22Rv1 (cell line): ENCODE data around the gene SIGLEC12.

Source experiments
- ZFX ChIP-seq: fragments of 450-650 bp; IDR thresholded peaks from 2 replicates; pipeline ENCODE4 v1.6.1; 2017; ENCODE audit warnings: antibody characterized with exemption, borderline replicate concordance
- TF ChIP-seq, protein P1 (sequence below): fragments of 450-650 bp; IDR thresholded peaks from 2 replicates; pipeline ENCODE4 v1.5.1; 2017; ENCODE audit warnings: mild to moderate bottlenecking

- TF ChIP-seq, protein P1, sequence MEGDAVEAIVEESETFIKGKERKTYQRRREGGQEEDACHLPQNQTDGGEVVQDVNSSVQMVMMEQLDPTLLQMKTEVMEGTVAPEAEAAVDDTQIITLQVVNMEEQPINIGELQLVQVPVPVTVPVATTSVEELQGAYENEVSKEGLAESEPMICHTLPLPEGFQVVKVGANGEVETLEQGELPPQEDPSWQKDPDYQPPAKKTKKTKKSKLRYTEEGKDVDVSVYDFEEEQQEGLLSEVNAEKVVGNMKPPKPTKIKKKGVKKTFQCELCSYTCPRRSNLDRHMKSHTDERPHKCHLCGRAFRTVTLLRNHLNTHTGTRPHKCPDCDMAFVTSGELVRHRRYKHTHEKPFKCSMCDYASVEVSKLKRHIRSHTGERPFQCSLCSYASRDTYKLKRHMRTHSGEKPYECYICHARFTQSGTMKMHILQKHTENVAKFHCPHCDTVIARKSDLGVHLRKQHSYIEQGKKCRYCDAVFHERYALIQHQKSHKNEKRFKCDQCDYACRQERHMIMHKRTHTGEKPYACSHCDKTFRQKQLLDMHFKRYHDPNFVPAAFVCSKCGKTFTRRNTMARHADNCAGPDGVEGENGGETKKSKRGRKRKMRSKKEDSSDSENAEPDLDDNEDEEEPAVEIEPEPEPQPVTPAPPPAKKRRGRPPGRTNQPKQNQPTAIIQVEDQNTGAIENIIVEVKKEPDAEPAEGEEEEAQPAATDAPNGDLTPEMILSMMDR, result no peak
- no peak for TF ChIP-seq ZFX
These were observed 6.6 kb upstream of the SIGLEC12 start for GRCh38 chr19:51508059-51508733.
